GM12878 (cell line): ENCODE measurements around the gene ZNF304. TPM values are rescaled to one million over a fixed set of nuclear protein-coding genes. Genes with fewer than 3 reads are reported as not detected.

ENCODE experiments used
- BCLAF1 ChIP-seq: fragments of 450-650 bp; IDR thresholded peaks from 2 replicates; pipeline ENCODE4 v1.6.1; 2017; ENCODE audit warnings: antibody characterized with exemption, mild to moderate bottlenecking, moderate library complexity
- CREM ChIP-seq: IDR thresholded peaks from 2 replicates; pipeline ENCODE4 v1.6.1; 2014; ENCODE audit warnings: antibody characterized with exemption, low read depth
- GABPA ChIP-seq: IDR thresholded peaks from 2 replicates; pipeline ENCODE4 v1.6.1; 2014; ENCODE audit warnings: antibody characterized with exemption, low read depth, mild to moderate bottlenecking, inconsistent platforms
- IKZF1 ChIP-seq: fragments of 450-650 bp; conservative IDR thresholded peaks from 2 replicates; pipeline ENCODE4 v1.6.1; 2017; ENCODE audit warnings: antibody characterized with exemption, mild to moderate bottlenecking
- PML ChIP-seq: IDR thresholded peaks from 2 replicates; pipeline ENCODE4 v1.6.1; 2012; ENCODE audit warnings: low read length, inconsistent platforms
- POLR2AphosphoS2 ChIP-seq: IDR thresholded peaks from 2 replicates; pipeline ENCODE4 v1.6.1; 2011; ENCODE audit warnings: low read depth, mild to moderate bottlenecking, low read length, improper control_type of control experiment, moderate library complexity
- POLR2AphosphoS5 ChIP-seq: IDR thresholded peaks from 2 replicates; pipeline ENCODE4 v1.6.1; 2011; ENCODE audit warnings: mild to moderate bottlenecking, low read length, inconsistent platforms
- RB1 ChIP-seq: fragments of 450-650 bp; formaldehyde crosslinking; IDR thresholded peaks from 2 replicates; pipeline ENCODE4 v1.6.1; 2017; ENCODE audit warnings: mild to moderate bottlenecking, borderline replicate concordance
- RFX5 ChIP-seq: IDR thresholded peaks from 2 replicates; pipeline ENCODE4 v1.6.1; 2011; ENCODE audit warnings: low read depth, low read length, improper control_type of control experiment
- RUNX3 ChIP-seq: IDR thresholded peaks from 2 replicates; pipeline ENCODE4 v1.6.1; 2012; ENCODE audit warnings: low read length, inconsistent platforms
- SPI1 ChIP-seq: IDR thresholded peaks from 2 replicates; pipeline ENCODE4 v1.6.1; 2011; ENCODE audit warnings: low read depth, mild to moderate bottlenecking, low read length, moderate library complexity, borderline replicate concordance; ENCODE audit not compliant: insufficient read depth
- YY1 ChIP-seq: IDR thresholded peaks from 2 replicates; pipeline ENCODE4 v1.6.1; 2011; ENCODE audit warnings: low read depth, mild to moderate bottlenecking, low read length
- ZBED1 ChIP-seq: IDR thresholded peaks from 2 replicates; pipeline ENCODE4 v1.6.1; 2016; ENCODE audit warnings: borderline replicate concordance
- ZBTB4 ChIP-seq: fragments of 450-650 bp; formaldehyde crosslinking; IDR thresholded peaks from 2 replicates; pipeline ENCODE4 v1.4.0; 2022; ENCODE audit warnings: mild to moderate bottlenecking, moderate library complexity
- ZBTB40 ChIP-seq: fragments of 450-650 bp; IDR thresholded peaks from 2 replicates; pipeline ENCODE4 v1.6.1; 2016; ENCODE audit warnings: mild to moderate bottlenecking, moderate library complexity, borderline replicate concordance
- polyA plus RNA-seq, 11 experiments: library from polyadenylated mRNA; depleted of rRNA in 4 of 11; unstranded in 6 of 11; stranded (reverse) in 5 of 11; fragments of >200 nt; fragmentation: Nextera tagmentation in 4 of 11; fragmentation: Illumina TruSeq in 1 of 11; extraction: Ambion mirVana in 4 of 11; extraction: Trizol in 1 of 11; gene quantifications; 1 replicate in 1 of 11; 2 replicates in 10 of 11; pipeline versions ENCODE4 v1.2.1 to v1.2.3, GENCODE V29; 2011 to 2016; ENCODE audit warnings: inconsistent platforms in 2 of 11, missing spikeins in 2 of 11, low read depth in 1 of 11
- total RNA-seq, 4 experiments: library from RNA; depleted of rRNA in 3 of 4; stranded (reverse); fragments of >200 nt in 3 of 4; fragmentation: Illumina TruSeq in 1 of 4; extraction: Trizol in 1 of 4; gene quantifications; 2 replicates each; pipeline versions ENCODE4 v1.2.1 to v1.2.3, GENCODE V29; 2013 to 2021
- TF ChIP-seq, protein P1 (sequence below): fragments of 450-650 bp; IDR thresholded peaks from 2 replicates; pipeline ENCODE4 v1.6.1; 2018; ENCODE audit warnings: borderline replicate concordance, mild to moderate bottlenecking; ENCODE audit not compliant: partially characterized antibody

ZNF304 gene
- total and polyA plus RNA-seq, 10 of the 15 experiments (the other 5 are each of a cell fraction or from before 2014, with no cell fraction given), result 1.1 to 11.6 (median 6.9) TPM

DNA sequence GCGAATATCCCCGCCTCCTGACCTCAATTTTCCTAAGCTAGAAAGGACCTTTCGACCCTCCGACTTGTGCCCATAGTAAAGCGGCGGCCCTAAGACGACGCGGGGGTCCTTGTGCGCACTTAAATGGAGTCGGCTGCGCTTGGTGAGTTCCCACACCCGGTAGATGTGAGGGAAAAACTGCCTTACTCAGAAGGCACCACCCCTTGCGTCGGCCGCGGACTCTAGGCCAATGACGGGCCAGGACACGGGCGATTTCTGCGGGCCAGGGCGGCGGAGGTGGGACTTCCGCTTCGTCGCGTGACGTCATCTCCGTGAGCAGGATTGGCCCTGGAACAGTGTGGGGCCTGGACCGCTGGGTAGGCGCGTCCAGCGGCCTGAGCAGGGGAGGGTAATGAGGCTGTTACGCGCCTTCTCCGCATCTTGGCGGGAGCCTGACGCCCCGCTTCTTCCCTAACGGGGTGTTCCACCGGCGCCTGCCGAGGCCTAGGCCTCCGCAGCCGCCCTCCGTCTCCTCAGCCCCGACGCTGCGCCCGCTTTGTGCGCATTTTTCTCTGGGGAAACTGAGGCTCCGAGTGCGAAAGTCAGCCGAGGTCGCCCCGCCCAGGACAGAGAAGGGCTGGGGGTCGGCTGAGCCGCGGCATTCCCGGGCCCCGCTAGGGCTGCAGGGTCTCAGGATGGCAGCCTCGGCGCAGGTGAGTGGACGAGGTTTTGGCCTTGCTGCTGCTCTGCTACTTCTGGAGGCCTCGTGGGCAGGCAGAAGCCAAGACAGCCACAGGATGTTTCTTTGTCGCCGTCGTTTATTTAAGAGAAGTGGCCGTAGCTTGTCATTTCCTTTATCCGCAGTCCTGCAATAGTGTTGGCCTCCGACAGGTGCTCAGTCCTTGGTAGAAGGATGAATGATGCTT is 30.6 kb upstream of the ZNF304 start, which contains the start of gene ZNF543 (continued):
- TF ChIP-seq, protein P1, sequence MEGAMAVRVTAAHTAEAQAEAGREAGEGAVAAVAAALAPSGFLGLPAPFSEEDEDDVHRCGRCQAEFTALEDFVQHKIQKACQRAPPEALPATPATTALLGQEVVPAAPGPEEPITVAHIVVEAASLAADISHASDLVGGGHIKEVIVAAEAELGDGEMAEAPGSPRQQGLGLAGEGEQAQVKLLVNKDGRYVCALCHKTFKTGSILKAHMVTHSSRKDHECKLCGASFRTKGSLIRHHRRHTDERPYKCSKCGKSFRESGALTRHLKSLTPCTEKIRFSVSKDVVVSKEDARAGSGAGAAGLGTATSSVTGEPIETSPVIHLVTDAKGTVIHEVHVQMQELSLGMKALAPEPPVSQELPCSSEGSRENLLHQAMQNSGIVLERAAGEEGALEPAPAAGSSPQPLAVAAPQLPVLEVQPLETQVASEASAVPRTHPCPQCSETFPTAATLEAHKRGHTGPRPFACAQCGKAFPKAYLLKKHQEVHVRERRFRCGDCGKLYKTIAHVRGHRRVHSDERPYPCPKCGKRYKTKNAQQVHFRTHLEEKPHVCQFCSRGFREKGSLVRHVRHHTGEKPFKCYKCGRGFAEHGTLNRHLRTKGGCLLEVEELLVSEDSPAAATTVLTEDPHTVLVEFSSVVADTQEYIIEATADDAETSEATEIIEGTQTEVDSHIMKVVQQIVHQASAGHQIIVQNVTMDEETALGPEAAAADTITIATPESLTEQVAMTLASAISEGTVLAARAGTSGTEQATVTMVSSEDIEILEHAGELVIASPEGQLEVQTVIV, result peak; percentile 35
- TF ChIP-seq RFX5 (peak; percentile 72), POLR2AphosphoS2 (peak; percentile 70; the same call in 1 of the 2 replicates), YY1 (peak; percentile 65; the same call in 1 of the 2 replicates), RUNX3 (peak; percentile 39), BCLAF1 (no peak), CREM (peak; percentile 97), IKZF1 (peak; percentile 64), ZBTB4 (no peak; the same call in 1 of the 2 replicates), POLR2AphosphoS5 (peak; percentile 90), RB1 (peak; percentile 45; the same call in 1 of the 2 replicates), GABPA (peak; percentile 93), PML (peak; percentile 87), ZBED1 (no peak), SPI1 (peak; percentile 50; the same call in 1 of the 2 replicates), ZBTB40 (peak; percentile 90)
